DOHH2 (cell line): ENCODE measurements around the gene DGKE.

Experiments
- CTCF ChIP-seq: fragments of 200-600 bp; sonication (generic); IDR thresholded peaks from one replicate; pipeline ENCODE4 v1.5.1; 2014; ENCODE audit warnings: antibody characterized with exemption, mild to moderate bottlenecking, low read depth, low read length; ENCODE audit not compliant: poor library complexity, severe bottlenecking
- EZH2phosphoT487 ChIP-seq: fragments of 200-600 bp; sonication (generic); IDR thresholded peaks from 2 replicates; pipeline ENCODE4 v1.6.1; 2017; ENCODE audit warnings: borderline replicate concordance, mild to moderate bottlenecking, antibody characterized with exemption, low read length, moderate library complexity, mixed read lengths

GRCh38 chr17:56866076-56866475 is 32.1 kb downstream of the DGKE start:
- TF ChIP-seq CTCF = no peak
- no peak for TF ChIP-seq EZH2phosphoT487
